Panc1 (cell line): ENCODE results near the gene ABCC8.

Experiments used
- POLR2AphosphoS5 ChIP-seq: IDR thresholded peaks from 2 replicates; pipeline ENCODE4 v1.6.1; 2012; ENCODE audit warnings: mild to moderate bottlenecking, low read depth, low read length, moderate library complexity
- TF ChIP-seq, protein P1 (sequence below): fragments of 450-650 bp; IDR thresholded peaks from 2 replicates; pipeline ENCODE4 v1.5.1; 2017; ENCODE audit warnings: mild to moderate bottlenecking

GRCh38 chr11:17371614-17372013 is 105.0 kb downstream of the ABCC8 start:
- no peak for TF ChIP-seq POLR2AphosphoS5
- TF ChIP-seq, protein P1, sequence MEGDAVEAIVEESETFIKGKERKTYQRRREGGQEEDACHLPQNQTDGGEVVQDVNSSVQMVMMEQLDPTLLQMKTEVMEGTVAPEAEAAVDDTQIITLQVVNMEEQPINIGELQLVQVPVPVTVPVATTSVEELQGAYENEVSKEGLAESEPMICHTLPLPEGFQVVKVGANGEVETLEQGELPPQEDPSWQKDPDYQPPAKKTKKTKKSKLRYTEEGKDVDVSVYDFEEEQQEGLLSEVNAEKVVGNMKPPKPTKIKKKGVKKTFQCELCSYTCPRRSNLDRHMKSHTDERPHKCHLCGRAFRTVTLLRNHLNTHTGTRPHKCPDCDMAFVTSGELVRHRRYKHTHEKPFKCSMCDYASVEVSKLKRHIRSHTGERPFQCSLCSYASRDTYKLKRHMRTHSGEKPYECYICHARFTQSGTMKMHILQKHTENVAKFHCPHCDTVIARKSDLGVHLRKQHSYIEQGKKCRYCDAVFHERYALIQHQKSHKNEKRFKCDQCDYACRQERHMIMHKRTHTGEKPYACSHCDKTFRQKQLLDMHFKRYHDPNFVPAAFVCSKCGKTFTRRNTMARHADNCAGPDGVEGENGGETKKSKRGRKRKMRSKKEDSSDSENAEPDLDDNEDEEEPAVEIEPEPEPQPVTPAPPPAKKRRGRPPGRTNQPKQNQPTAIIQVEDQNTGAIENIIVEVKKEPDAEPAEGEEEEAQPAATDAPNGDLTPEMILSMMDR, result no peak
